ENCODE results near the gene TTF2.

The TTF2 gene

GRCh38 chr1:117032681-117033539 is 27.2 kb upstream of the TTF2 start:
- H3K9me3 ChIP-seq (ENCODE audit: insufficient read depth, low read length): no peaks in the 10 kb centered on the region
- H3K4me1 ChIP-seq (ENCODE audit: insufficient read depth, insufficient read length): peaks cover 4% of the 10 kb centered on the region
- no peaks in the 10 kb centered on the region for H3K36me3 ChIP-seq (ENCODE audit: insufficient read depth, insufficient read length, low read length)
- no peak overlapping the region for H3K9ac ChIP-seq (ENCODE audit: insufficient read length, low read depth)
- no peaks in the 10 kb centered on the region for H3K27me3 ChIP-seq (ENCODE audit: insufficient read depth, insufficient read length)
- no peak overlapping the region for H3K4me3 ChIP-seq (ENCODE audit: insufficient read length, low read depth)
- no peak for DNase-seq (ENCODE audit: low read depth, low spot score)
- TF ChIP-seq SUZ12 (IDR thresholded peaks at IDR 0.05; ENCODE audit: extremely low read depth, insufficient read depth, insufficient read length) (no peak), YY1 (IDR thresholded peaks at IDR 0.05; ENCODE audit: insufficient read depth, insufficient read length) (no peak), ZNF274 (IDR thresholded peaks at IDR 0.05; ENCODE audit: low read depth, low read length) (no peak)

DNA sequence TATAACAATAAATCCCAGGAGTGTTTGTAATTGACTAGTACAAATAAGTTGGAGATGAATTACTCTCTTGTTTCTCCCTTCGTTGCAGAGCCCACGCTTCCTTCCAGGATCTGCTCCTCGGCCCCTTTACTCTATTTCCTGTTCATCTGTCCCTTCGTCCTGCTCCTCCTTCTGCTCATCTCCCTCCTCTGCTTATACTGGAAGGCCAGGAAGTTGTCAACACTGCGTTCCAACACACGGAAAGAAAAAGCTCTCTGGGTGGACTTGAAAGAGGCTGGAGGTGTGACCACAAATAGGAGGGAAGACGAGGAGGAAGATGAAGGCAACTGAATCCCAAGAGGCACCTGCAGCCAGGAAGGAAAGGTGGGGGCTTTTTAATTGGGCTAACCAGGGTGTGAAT is 26.4 kb upstream of the TTF2 start:
- Histone ChIP-seq H3K27me3 (ENCODE audit: insufficient read depth, insufficient read length) (no peaks in the 10 kb centered on the region), H3K36me3 (ENCODE audit: insufficient read depth, insufficient read length, low read length) (no peaks in the 10 kb centered on the region), H3K9me3 (ENCODE audit: insufficient read depth, low read length) (no peaks in the 10 kb centered on the region), H3K9ac (ENCODE audit: insufficient read length, low read depth) (no peak overlapping the region), H3K4me1 (ENCODE audit: insufficient read depth, insufficient read length) (peaks cover 4% of the 10 kb centered on the region), H3K4me3 (ENCODE audit: insufficient read length, low read depth) (no peak overlapping the region)
- DNase-seq (ENCODE audit: low read depth, low spot score): no peak
- TF ChIP-seq ZNF274 (IDR thresholded peaks at IDR 0.05; ENCODE audit: low read depth, low read length): no peak
- TF ChIP-seq SUZ12 (IDR thresholded peaks at IDR 0.05; ENCODE audit: extremely low read depth, insufficient read depth, insufficient read length): no peak
- no peak for TF ChIP-seq YY1 (IDR thresholded peaks at IDR 0.05; ENCODE audit: insufficient read depth, insufficient read length)

- TF ChIP-seq SUZ12 (IDR thresholded peaks at IDR 0.05; ENCODE audit: extremely low read depth, insufficient read depth, insufficient read length): no peak
- TF ChIP-seq YY1 (IDR thresholded peaks at IDR 0.05; ENCODE audit: insufficient read depth, insufficient read length): no peak
- TF ChIP-seq ZNF274 (IDR thresholded peaks at IDR 0.05; ENCODE audit: low read depth, low read length): no peak
- Histone ChIP-seq H3K9me3 (ENCODE audit: insufficient read depth, low read length) (no peaks in the 10 kb centered on the region), H3K27me3 (ENCODE audit: insufficient read depth, insufficient read length) (no peaks in the 10 kb centered on the region), H3K9ac (ENCODE audit: insufficient read length, low read depth) (no peak overlapping the region), H3K4me3 (ENCODE audit: insufficient read length, low read depth) (no peak overlapping the region), H3K36me3 (ENCODE audit: insufficient read depth, insufficient read length, low read length) (no peaks in the 10 kb centered on the region), H3K4me1 (ENCODE audit: insufficient read depth, insufficient read length) (peaks cover 4% of the 10 kb centered on the region)
- DNase-seq (ENCODE audit: low read depth, low spot score): no peak
Observed at GRCh38 chr1:117034791-117035290, 25.3 kb upstream of the TTF2 start.

- Histone ChIP-seq H3K27me3 (ENCODE audit: insufficient read depth, insufficient read length) (no peaks in the 10 kb centered on the region), H3K36me3 (ENCODE audit: insufficient read depth, insufficient read length, low read length) (no peaks in the 10 kb centered on the region), H3K9ac (ENCODE audit: insufficient read length, low read depth) (no peak overlapping the region), H3K4me1 (ENCODE audit: insufficient read depth, insufficient read length) (peaks cover 4% of the 10 kb centered on the region), H3K9me3 (ENCODE audit: insufficient read depth, low read length) (no peaks in the 10 kb centered on the region), H3K4me3 (ENCODE audit: insufficient read length, low read depth) (no peak overlapping the region)
- peak; percentile 22 for DNase-seq (ENCODE audit: low read depth, low spot score)
- TF ChIP-seq YY1 (IDR thresholded peaks at IDR 0.05; ENCODE audit: insufficient read depth, insufficient read length) (no peak), ZNF274 (IDR thresholded peaks at IDR 0.05; ENCODE audit: low read depth, low read length) (no peak), SUZ12 (IDR thresholded peaks at IDR 0.05; ENCODE audit: extremely low read depth, insufficient read depth, insufficient read length) (no peak)
Observed at GRCh38 chr1:117036018-117036461, 24.1 kb upstream of the TTF2 start.

GRCh38 chr1:117037802-117038201 is 22.3 kb upstream of the TTF2 start:
- no peak for DNase-seq (ENCODE audit: low read depth, low spot score)
- H3K36me3 ChIP-seq (ENCODE audit: insufficient read depth, insufficient read length, low read length): no peaks in the 10 kb centered on the region
- TF ChIP-seq YY1 (IDR thresholded peaks at IDR 0.05; ENCODE audit: insufficient read depth, insufficient read length) (no peak), ZNF274 (IDR thresholded peaks at IDR 0.05; ENCODE audit: low read depth, low read length) (no peak), SUZ12 (IDR thresholded peaks at IDR 0.05; ENCODE audit: extremely low read depth, insufficient read depth, insufficient read length) (no peak)
- no peak overlapping the region for H3K9ac ChIP-seq (ENCODE audit: insufficient read length, low read depth)
- H3K27me3 ChIP-seq (ENCODE audit: insufficient read depth, insufficient read length): no peaks in the 10 kb centered on the region
- no peak overlapping the region for H3K4me3 ChIP-seq (ENCODE audit: insufficient read length, low read depth)
- peaks cover 4% of the 10 kb centered on the region for H3K4me1 ChIP-seq (ENCODE audit: insufficient read depth, insufficient read length)
- no peaks in the 10 kb centered on the region for H3K9me3 ChIP-seq (ENCODE audit: insufficient read depth, low read length)

GRCh38 chr1:117038236-117038635 is 21.9 kb upstream of the TTF2 start:
- DNase-seq (ENCODE audit: low read depth, low spot score): no peak
- H3K4me1 ChIP-seq (ENCODE audit: insufficient read depth, insufficient read length): peaks cover 4% of the 10 kb centered on the region
- no peaks in the 10 kb centered on the region for H3K36me3 ChIP-seq (ENCODE audit: insufficient read depth, insufficient read length, low read length)
- no peaks in the 10 kb centered on the region for H3K9me3 ChIP-seq (ENCODE audit: insufficient read depth, low read length)
- H3K27me3 ChIP-seq (ENCODE audit: insufficient read depth, insufficient read length): no peaks in the 10 kb centered on the region
- TF ChIP-seq ZNF274 (IDR thresholded peaks at IDR 0.05; ENCODE audit: low read depth, low read length) (no peak), SUZ12 (IDR thresholded peaks at IDR 0.05; ENCODE audit: extremely low read depth, insufficient read depth, insufficient read length) (no peak), YY1 (IDR thresholded peaks at IDR 0.05; ENCODE audit: insufficient read depth, insufficient read length) (no peak)
- H3K9ac ChIP-seq (ENCODE audit: insufficient read length, low read depth): no peak overlapping the region
- H3K4me3 ChIP-seq (ENCODE audit: insufficient read length, low read depth): no peak overlapping the region

GRCh38 chr1:117044217-117044616 is 15.9 kb upstream of the TTF2 start:
- Histone ChIP-seq H3K9me3 (ENCODE audit: insufficient read depth, low read length) (peaks cover 3% of the 10 kb centered on the region; the same call in 1 of the 2 replicates), H3K4me3 (ENCODE audit: insufficient read length, low read depth) (no peak overlapping the region), H3K4me1 (ENCODE audit: insufficient read depth, insufficient read length) (no peaks in the 10 kb centered on the region), H3K9ac (ENCODE audit: insufficient read length, low read depth) (no peak overlapping the region), H3K27me3 (ENCODE audit: insufficient read depth, insufficient read length) (no peaks in the 10 kb centered on the region), H3K36me3 (ENCODE audit: insufficient read depth, insufficient read length, low read length) (peaks cover 5% of the 10 kb centered on the region)
- TF ChIP-seq YY1 (IDR thresholded peaks at IDR 0.05; ENCODE audit: insufficient read depth, insufficient read length): no peak
- no peak for TF ChIP-seq ZNF274 (IDR thresholded peaks at IDR 0.05; ENCODE audit: low read depth, low read length)
- no peak for TF ChIP-seq SUZ12 (IDR thresholded peaks at IDR 0.05; ENCODE audit: extremely low read depth, insufficient read depth, insufficient read length)
- DNase-seq (ENCODE audit: low read depth, low spot score): no peak
